A549 (cell line): ENCODE measurements around the gene CRADD.

Source experiments
- CTCF ChIP-seq: fragments of >200 bp; sonication (Bioruptor Twin); formaldehyde crosslinking; IDR thresholded peaks from 3 replicates; pipeline ENCODE4 v1.5.1; 2016
- EP300 ChIP-seq, 2 experiments: fragments of >200 bp; sonication (Bioruptor Twin); formaldehyde crosslinking; IDR thresholded peaks; 2 replicates in 1 of 2; 3 replicates in 1 of 2; pipeline ENCODE4 v1.6.1; 2016 to 2017
- JUN ChIP-seq, 2 experiments: fragments of >200 bp; sonication (Bioruptor Twin); formaldehyde crosslinking; IDR thresholded peaks; 2 replicates in 1 of 2; 3 replicates in 1 of 2; pipeline ENCODE4 v1.6.1; 2016 to 2017
- POLR2A ChIP-seq: IDR thresholded peaks from 2 replicates; pipeline ENCODE4 v1.6.1; 2012; ENCODE audit warnings: mild to moderate bottlenecking, low read length
- RCOR1 ChIP-seq: fragments of 150-350 bp; IDR thresholded peaks from 2 replicates; pipeline ENCODE4 v1.6.1; 2014; ENCODE audit warnings: antibody characterized with exemption, low read length, low read depth
- TF ChIP-seq, protein P1 (sequence below): fragments of 200-600 bp; sonication (generic); IDR thresholded peaks from 2 replicates; pipeline ENCODE4 v1.6.1; 2016; ENCODE audit warnings: antibody characterized with exemption, mild to moderate bottlenecking, moderate library complexity
- TF ChIP-seq, protein P2 (sequence below): IDR thresholded peaks from 2 replicates; pipeline ENCODE4 v1.6.1; 2012

DNA sequence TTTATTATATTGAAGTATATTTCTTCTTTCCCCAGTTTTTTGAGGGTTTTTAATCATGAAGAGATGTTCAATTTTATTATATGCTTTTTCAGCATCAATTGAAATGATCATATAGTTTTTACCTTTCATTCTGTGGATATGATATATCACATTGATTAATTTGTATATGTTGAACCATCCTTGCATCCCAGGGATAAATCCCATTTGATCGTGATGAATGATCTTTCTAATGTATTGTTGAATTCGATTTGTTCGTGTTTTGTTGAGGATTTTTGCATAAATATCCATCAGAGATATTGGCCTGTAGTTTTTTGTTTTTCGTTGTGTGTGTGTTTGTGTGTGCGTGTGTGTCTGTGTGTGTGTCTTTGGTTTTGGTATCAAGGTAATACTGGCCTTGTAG lies 196.4 kb downstream of the CRADD start:
- TF ChIP-seq, protein P1, sequence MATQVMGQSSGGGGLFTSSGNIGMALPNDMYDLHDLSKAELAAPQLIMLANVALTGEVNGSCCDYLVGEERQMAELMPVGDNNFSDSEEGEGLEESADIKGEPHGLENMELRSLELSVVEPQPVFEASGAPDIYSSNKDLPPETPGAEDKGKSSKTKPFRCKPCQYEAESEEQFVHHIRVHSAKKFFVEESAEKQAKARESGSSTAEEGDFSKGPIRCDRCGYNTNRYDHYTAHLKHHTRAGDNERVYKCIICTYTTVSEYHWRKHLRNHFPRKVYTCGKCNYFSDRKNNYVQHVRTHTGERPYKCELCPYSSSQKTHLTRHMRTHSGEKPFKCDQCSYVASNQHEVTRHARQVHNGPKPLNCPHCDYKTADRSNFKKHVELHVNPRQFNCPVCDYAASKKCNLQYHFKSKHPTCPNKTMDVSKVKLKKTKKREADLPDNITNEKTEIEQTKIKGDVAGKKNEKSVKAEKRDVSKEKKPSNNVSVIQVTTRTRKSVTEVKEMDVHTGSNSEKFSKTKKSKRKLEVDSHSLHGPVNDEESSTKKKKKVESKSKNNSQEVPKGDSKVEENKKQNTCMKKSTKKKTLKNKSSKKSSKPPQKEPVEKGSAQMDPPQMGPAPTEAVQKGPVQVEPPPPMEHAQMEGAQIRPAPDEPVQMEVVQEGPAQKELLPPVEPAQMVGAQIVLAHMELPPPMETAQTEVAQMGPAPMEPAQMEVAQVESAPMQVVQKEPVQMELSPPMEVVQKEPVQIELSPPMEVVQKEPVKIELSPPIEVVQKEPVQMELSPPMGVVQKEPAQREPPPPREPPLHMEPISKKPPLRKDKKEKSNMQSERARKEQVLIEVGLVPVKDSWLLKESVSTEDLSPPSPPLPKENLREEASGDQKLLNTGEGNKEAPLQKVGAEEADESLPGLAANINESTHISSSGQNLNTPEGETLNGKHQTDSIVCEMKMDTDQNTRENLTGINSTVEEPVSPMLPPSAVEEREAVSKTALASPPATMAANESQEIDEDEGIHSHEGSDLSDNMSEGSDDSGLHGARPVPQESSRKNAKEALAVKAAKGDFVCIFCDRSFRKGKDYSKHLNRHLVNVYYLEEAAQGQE = no peak
- TF ChIP-seq, protein P2, sequence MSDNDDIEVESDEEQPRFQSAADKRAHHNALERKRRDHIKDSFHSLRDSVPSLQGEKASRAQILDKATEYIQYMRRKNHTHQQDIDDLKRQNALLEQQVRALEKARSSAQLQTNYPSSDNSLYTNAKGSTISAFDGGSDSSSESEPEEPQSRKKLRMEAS = no peak
- no peak for TF ChIP-seq CTCF
- TF ChIP-seq POLR2A = no peak
- TF ChIP-seq EP300 (IDR thresholded peaks at IDR 0.05) = no peak
- TF ChIP-seq RCOR1 = no peak
- TF ChIP-seq JUN (IDR thresholded peaks at IDR 0.05) = no peak
